Smooth muscle cell (in vitro differentiated cells): ENCODE data around the gene ST6GALNAC2. TPM values are rescaled to one million over a fixed set of nuclear protein-coding genes. Genes with fewer than 3 reads are reported as not detected.

Experiments
- DNase-seq: peaks from one replicate; lab custom pipeline; 2025; ENCODE audit not compliant: unreplicated experiment; lab: John Stamatoyannopoulos, UW
- H2AFZ ChIP-seq: fragments of 200-600 bp; sonication (generic); 2 replicates; pipeline ENCODE4 v1.6.0; 2016; ENCODE audit warnings: antibody characterized with exemption, low read depth, mild to moderate bottlenecking
- H3F3A ChIP-seq: fragments of 200-600 bp; sonication (generic); 2 replicates; pipeline ENCODE4 v1.6.0; 2017; ENCODE audit warnings: antibody characterized with exemption, low read depth
- H3K27ac ChIP-seq: fragments of 200-600 bp; sonication (generic); 2 replicates; pipeline ENCODE4 v1.5.1; 2016; ENCODE audit warnings: low read depth, mild to moderate bottlenecking
- H3K27me3 ChIP-seq: fragments of 200-600 bp; sonication (generic); 2 replicates; pipeline ENCODE4 v1.6.1; 2016; ENCODE audit warnings: low read depth, mild to moderate bottlenecking
- H3K36me3 ChIP-seq: fragments of 200-600 bp; sonication (generic); 2 replicates; pipeline ENCODE4 v1.5.1; 2016; ENCODE audit warnings: low read depth
- H3K4me1 ChIP-seq: fragments of 200-600 bp; sonication (generic); 2 replicates; pipeline ENCODE4 v1.5.1; 2016; ENCODE audit warnings: low read depth
- H3K4me2 ChIP-seq: fragments of 200-600 bp; sonication (generic); 2 replicates; pipeline ENCODE4 v1.6.0; 2016; ENCODE audit warnings: mild to moderate bottlenecking
- H3K4me3 ChIP-seq: fragments of 200-600 bp; sonication (generic); 2 replicates; pipeline ENCODE4 v1.5.1; 2016; ENCODE audit warnings: mild to moderate bottlenecking
- H3K79me2 ChIP-seq: fragments of 200-600 bp; sonication (generic); 2 replicates; pipeline ENCODE4 v1.6.0; 2016; ENCODE audit warnings: low read depth, mild to moderate bottlenecking
- H3K9ac ChIP-seq: fragments of 200-600 bp; sonication (generic); 2 replicates; pipeline ENCODE4 v1.6.0; 2016; ENCODE audit warnings: low read depth
- H3K9me3 ChIP-seq: fragments of 200-600 bp; sonication (generic); replicated peaks from 2 replicates; pipeline ENCODE4 v1.5.1; 2016; ENCODE audit warnings: low read depth
- H4K20me1 ChIP-seq: fragments of 200-600 bp; sonication (generic); 2 replicates; pipeline ENCODE4 v1.6.0; 2016; ENCODE audit warnings: low read depth
- WGBS: methylation state at CpG from one replicate; pipeline ENCODE4 v1.1.7; 2016; ENCODE audit warnings: low lambda C conversion rate; 5-methylcytosine and 5-hydroxymethylcytosine counted together
- polyA plus RNA-seq: library from polyadenylated mRNA; unstranded; fragments of >200 nt; fragmentation: Nextera tagmentation; extraction: Ambion mirVana; gene quantifications from 2 replicates; pipeline ENCODE4 v1.2.1, GENCODE V29; 2016
- total RNA-seq: library from RNA; depleted of rRNA; stranded (reverse); fragments of >200 nt; gene quantifications from 2 replicates; pipeline ENCODE4 v1.2.3, GENCODE V29; 2014
- TF ChIP-seq, protein P1 (sequence below): fragments of 200-600 bp; sonication (generic); IDR thresholded peaks from 2 replicates; pipeline ENCODE4 v1.5.1; 2017; ENCODE audit warnings: borderline replicate concordance, mild to moderate bottlenecking, antibody characterized with exemption; ENCODE audit not compliant: insufficient read depth, poor library complexity, severe bottlenecking

ST6GALNAC2 gene
- total and polyA plus RNA-seq, 2 experiments from 2014 or later: 1.2 to 6.9 TPM

DNA sequence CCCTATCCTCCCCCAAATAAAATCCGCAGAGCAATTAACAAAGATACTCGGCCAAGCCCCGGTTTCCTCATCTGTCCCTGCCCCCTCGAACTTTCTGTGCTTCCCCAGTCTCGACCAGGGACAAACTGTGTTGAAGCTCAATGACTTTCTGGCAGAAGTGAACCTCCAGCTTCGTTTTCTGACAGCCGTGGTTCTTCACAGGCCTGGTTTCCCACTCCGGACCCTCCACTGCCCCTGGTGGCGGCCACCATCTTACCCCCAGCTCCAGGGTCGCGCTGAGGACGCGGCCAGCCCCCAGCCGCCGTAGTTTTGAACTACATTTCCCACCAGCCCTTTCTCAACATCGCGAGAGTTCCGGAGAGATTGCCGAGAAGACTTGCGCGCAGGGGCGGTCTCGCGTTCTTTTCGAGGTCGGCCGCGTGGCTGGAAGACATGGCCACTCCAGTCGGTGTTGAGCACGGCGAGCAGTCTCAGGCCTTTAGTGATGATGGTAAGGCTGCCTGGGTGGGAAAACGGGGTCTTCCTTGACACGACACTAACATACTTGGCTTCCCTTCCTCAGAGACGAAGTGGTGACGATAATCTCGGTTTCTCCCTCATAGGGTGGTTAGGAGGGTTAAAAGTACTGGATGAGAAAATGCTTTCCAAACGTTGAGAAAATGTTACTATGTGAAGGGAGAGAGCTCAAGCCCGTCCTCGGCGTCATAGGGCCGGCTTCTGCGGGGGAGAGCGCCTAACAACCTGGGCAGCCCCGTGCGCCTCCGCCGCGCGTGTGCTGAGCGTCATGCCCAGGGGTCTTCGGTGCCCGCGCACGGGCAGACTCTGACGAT, 28.1 kb downstream of the ST6GALNAC2 start:
- H3K79me2 ChIP-seq: peaks cover 37% of the 10 kb centered on the region
- peak overlapping the region; percentile 90 for H3K9ac ChIP-seq
- no peaks in the 10 kb centered on the region for H3K9me3 ChIP-seq
- peak; percentile 81 for DNase-seq
- H4K20me1 ChIP-seq: peaks cover 44% of the 10 kb centered on the region
- H3K4me2 ChIP-seq: peak overlapping the region; percentile 95
- peak overlapping the region; percentile 68 for H3K4me3 ChIP-seq
- peak overlapping the region; percentile 80 for H3K27ac ChIP-seq
- H3F3A ChIP-seq: peaks cover 14% of the 10 kb centered on the region
- TF ChIP-seq, protein P1, sequence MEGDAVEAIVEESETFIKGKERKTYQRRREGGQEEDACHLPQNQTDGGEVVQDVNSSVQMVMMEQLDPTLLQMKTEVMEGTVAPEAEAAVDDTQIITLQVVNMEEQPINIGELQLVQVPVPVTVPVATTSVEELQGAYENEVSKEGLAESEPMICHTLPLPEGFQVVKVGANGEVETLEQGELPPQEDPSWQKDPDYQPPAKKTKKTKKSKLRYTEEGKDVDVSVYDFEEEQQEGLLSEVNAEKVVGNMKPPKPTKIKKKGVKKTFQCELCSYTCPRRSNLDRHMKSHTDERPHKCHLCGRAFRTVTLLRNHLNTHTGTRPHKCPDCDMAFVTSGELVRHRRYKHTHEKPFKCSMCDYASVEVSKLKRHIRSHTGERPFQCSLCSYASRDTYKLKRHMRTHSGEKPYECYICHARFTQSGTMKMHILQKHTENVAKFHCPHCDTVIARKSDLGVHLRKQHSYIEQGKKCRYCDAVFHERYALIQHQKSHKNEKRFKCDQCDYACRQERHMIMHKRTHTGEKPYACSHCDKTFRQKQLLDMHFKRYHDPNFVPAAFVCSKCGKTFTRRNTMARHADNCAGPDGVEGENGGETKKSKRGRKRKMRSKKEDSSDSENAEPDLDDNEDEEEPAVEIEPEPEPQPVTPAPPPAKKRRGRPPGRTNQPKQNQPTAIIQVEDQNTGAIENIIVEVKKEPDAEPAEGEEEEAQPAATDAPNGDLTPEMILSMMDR: peak; percentile 56
- H3K36me3 ChIP-seq: no peaks in the 10 kb centered on the region
- H3K4me1 ChIP-seq: peaks cover 8% of the 10 kb centered on the region
- H3K27me3 ChIP-seq: no peaks in the 10 kb centered on the region
- under 1% methylated on average over 55 of the region's 55 CpGs for WGBS
- H2AFZ ChIP-seq: peak overlapping the region; percentile 98

DNA sequence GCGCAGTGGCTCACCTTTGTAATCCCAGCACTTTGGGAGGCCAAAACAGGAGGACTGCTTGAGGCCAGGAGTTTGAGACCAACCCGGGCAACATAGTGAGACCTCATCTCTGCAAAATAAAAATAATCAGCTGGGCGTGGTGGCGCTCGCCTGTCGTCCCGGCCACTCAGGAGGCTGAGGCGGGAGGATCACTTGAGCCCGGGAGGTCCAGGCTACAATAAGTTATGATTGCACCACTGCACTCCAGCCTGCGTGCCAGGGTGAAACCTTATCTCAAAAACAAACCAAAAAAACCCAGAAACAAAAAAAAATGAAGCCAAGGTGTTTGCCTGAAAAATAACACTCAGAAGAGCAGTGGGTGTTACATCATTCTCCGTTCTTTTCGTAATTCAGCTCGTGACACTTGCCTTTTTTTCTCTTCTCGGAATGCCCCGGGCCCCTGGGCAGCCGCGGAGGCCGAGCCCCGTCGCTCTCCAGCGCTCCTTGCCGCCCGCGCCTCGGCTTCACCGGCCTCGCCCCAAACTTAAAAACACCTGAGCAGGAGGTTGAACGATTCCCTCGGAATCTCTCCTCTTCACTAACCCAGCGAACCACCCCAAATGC, 28.8 kb downstream of the ST6GALNAC2 start:
- Histone ChIP-seq H3K4me2 (peak overlapping the region; percentile 95), H2AFZ (peak overlapping the region; percentile 98), H3K4me3 (peak overlapping the region; percentile 68), H3F3A (peaks cover 14% of the 10 kb centered on the region), H3K4me1 (peaks cover 8% of the 10 kb centered on the region), H3K27ac (peak overlapping the region; percentile 80), H4K20me1 (peaks cover 38% of the 10 kb centered on the region), H3K27me3 (no peaks in the 10 kb centered on the region), H3K36me3 (no peaks in the 10 kb centered on the region), H3K79me2 (peaks cover 37% of the 10 kb centered on the region), H3K9me3 (no peaks in the 10 kb centered on the region), H3K9ac (peak overlapping the region; percentile 90)
- DNase-seq: no peak
- TF ChIP-seq, protein P1: no peak
- 30% methylated on average over 30 of the region's 30 CpGs for WGBS

DNA sequence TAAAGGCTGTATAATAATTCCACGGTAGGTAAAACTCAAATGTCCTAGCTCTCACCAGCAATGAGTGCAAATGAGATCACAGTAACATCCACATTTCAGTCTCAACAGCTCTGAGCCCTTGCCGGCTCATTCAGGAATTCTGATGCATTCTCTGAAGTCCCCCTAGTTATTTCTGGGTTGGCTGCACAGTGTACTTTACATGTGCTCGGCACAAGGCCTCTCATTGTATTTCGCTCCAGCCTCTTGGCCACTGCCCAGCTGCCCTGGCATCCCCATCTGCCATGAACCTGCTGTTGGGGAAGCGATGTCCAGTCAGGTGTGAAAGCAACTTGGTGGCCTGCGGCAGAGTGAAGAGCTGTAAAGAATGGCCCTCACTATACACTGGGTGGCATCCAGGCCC, 31.5 kb downstream of the ST6GALNAC2 start:
- TF ChIP-seq, protein P1: no peak
- H3K4me1 ChIP-seq: peaks cover 14% of the 10 kb centered on the region
- peaks cover 11% of the 10 kb centered on the region for H4K20me1 ChIP-seq
- peaks cover 5% of the 10 kb centered on the region for H3F3A ChIP-seq
- H3K27ac ChIP-seq: no peak overlapping the region
- no peak overlapping the region for H3K9ac ChIP-seq
- peaks cover 15% of the 10 kb centered on the region for H3K79me2 ChIP-seq
- no peak overlapping the region for H3K4me2 ChIP-seq
- no peak overlapping the region for H2AFZ ChIP-seq
- WGBS: 80% methylated on average over 6 of the region's 6 CpGs
- no peaks in the 10 kb centered on the region for H3K27me3 ChIP-seq
- H3K4me3 ChIP-seq: no peak overlapping the region
- no peak for DNase-seq
- no peaks in the 10 kb centered on the region for H3K9me3 ChIP-seq
- H3K36me3 ChIP-seq: no peaks in the 10 kb centered on the region
